Activated T-cell treated with anti-CD3 and anti-CD28 coated beads, Interleukin-2, amount 50 U/mL, for 24 hours (primary cell): ENCODE results near the gene ZMAT5.

ENCODE experiments used
- DNase-seq: peaks from one replicate; pipeline ENCODE4 v3.0.0-alpha.2; 2020
- H3K27ac Mint-ChIP-seq: 2 replicates; pipeline ENCODE4 v1.8.0; 2020; ENCODE audit warnings: mild to moderate bottlenecking, mixed read lengths
- H3K27me3 Mint-ChIP-seq: 2 replicates; pipeline ENCODE4 v1.8.0; 2020; ENCODE audit warnings: mixed read lengths
- H3K36me3 Mint-ChIP-seq: 2 replicates; pipeline ENCODE4 v1.8.0; 2020; ENCODE audit warnings: low read depth, mixed read lengths
- H3K4me1 Mint-ChIP-seq: 2 replicates; pipeline ENCODE4 v1.8.0; 2020; ENCODE audit warnings: low read depth, mixed read lengths
- H3K4me3 Mint-ChIP-seq: 2 replicates; pipeline ENCODE4 v1.8.0; 2020; ENCODE audit warnings: mild to moderate bottlenecking, moderate library complexity, mixed read lengths
- H3K9me3 Mint-ChIP-seq: 2 replicates; pipeline ENCODE4 v1.8.0; 2020; ENCODE audit warnings: mixed read lengths

ZMAT5 gene

GRCh38 chr22:29766632-29767170 lies at the start of gene ZMAT5:
ZMAT5 (minus strand) TSS chr22:29767007; CDS start chr22:29748544, 18,463 bp downstream.
- H3K36me3 Mint-ChIP-seq = peaks cover 42% of the 10 kb centered on the region
- peak within 1 kb of the TSS; percentile 99 for H3K27ac Mint-ChIP-seq
- peaks cover 45% of the 10 kb centered on the region for H3K4me1 Mint-ChIP-seq
- H3K4me3 Mint-ChIP-seq = peak within 1 kb of the TSS; percentile 100
- peak; percentile 89 for DNase-seq
- no peaks in the 10 kb centered on the region for H3K9me3 Mint-ChIP-seq
- H3K27me3 Mint-ChIP-seq = no peaks in the 10 kb centered on the region

DNA sequence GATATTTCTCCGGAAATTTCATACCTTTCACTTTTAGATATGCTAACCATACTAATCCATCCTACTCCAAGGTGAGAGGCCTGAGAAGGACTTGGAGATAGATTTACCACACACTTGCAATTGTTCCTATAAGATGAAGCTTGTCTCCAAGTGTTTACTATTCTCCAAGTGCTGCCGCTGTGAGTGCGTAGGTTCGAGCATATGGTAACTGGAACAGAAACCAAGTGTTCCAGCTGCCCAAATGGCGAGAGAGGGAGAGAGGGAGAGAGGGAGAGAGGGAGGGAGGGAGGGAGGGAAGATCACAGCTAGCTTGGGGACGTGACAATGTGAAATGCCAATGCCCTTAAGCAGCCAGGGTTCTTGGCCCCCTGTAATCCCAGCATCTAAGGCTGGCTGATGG lies 49.7 kb upstream of the ZMAT5 start:
- H3K27ac Mint-ChIP-seq = no peak overlapping the region

DNA sequence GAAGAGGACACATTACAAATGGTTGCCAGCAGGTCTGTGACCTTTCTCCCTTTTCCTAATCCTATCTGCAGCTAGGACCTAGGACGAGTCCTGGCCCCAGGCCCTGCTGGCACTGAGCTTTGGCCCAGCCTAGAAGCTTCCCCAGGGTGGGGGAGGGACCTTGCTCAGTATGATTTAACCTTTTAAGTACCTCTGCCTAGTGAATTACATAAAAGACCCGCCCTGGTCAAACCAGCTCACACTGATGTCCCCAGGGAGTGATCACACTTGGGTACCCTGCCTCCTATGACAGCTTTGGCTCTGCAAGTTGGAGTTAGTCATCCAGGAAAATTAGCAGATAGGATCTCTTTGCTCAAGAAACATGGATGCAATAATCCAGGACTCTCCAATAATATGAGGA lies 49.3 kb upstream of the ZMAT5 start:
- DNase-seq = no peak
- H3K27me3 Mint-ChIP-seq = no peaks in the 10 kb centered on the region
- no peaks in the 10 kb centered on the region for H3K9me3 Mint-ChIP-seq
- peaks cover 3% of the 10 kb centered on the region for H3K4me1 Mint-ChIP-seq
- H3K36me3 Mint-ChIP-seq = peaks cover 93% of the 10 kb centered on the region
- no peak overlapping the region for H3K4me3 Mint-ChIP-seq
- no peak overlapping the region for H3K27ac Mint-ChIP-seq

More for the DNA sequence above, 49.7 kb upstream of the ZMAT5 start:
- DNase-seq = no peak
- H3K27me3 Mint-ChIP-seq = no peaks in the 10 kb centered on the region
- no peaks in the 10 kb centered on the region for H3K9me3 Mint-ChIP-seq
- no peak overlapping the region for H3K4me3 Mint-ChIP-seq
- peaks cover 93% of the 10 kb centered on the region for H3K36me3 Mint-ChIP-seq
- H3K4me1 Mint-ChIP-seq = peaks cover 7% of the 10 kb centered on the region

DNA sequence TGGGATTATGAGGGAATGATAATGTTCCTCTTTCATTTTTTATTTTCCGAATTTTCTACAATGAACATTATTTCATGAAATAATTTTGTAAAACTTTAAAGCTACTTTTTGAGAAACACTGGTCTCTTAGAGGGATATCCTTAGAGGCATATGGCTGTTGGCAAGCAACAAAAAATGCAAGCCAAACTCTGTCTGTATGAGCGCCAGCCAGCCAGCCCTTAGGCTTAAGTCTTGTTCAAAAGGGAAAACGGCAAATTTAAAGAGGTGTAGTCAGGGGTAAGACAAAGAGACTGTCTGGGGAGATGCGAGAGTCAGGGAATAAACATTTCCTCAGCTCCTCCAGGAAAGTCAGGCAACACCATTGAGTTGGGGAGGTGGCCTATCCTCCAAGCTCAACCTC lies 48.8 kb upstream of the ZMAT5 start:
- H3K9me3 Mint-ChIP-seq = no peaks in the 10 kb centered on the region
- no peak overlapping the region for H3K27ac Mint-ChIP-seq
- H3K4me3 Mint-ChIP-seq = no peak overlapping the region
- H3K36me3 Mint-ChIP-seq = peaks cover 93% of the 10 kb centered on the region
- no peaks in the 10 kb centered on the region for H3K27me3 Mint-ChIP-seq
- DNase-seq = no peak
- H3K4me1 Mint-ChIP-seq = no peaks in the 10 kb centered on the region

GRCh38 chr22:29814003-29814402 lies 47.2 kb upstream of the ZMAT5 start:
- H3K27me3 Mint-ChIP-seq = no peaks in the 10 kb centered on the region
- H3K27ac Mint-ChIP-seq = no peak overlapping the region
- no peaks in the 10 kb centered on the region for H3K9me3 Mint-ChIP-seq
- H3K4me1 Mint-ChIP-seq = no peaks in the 10 kb centered on the region
- no peak for DNase-seq
- no peak overlapping the region for H3K4me3 Mint-ChIP-seq
- H3K36me3 Mint-ChIP-seq = peaks cover 90% of the 10 kb centered on the region

- peaks cover 89% of the 10 kb centered on the region for H3K36me3 Mint-ChIP-seq
- H3K4me1 Mint-ChIP-seq = no peaks in the 10 kb centered on the region
- no peak overlapping the region for H3K4me3 Mint-ChIP-seq
- no peaks in the 10 kb centered on the region for H3K27me3 Mint-ChIP-seq
- H3K9me3 Mint-ChIP-seq = no peaks in the 10 kb centered on the region
- H3K27ac Mint-ChIP-seq = peak overlapping the region; percentile 7
- DNase-seq = no peak
These were observed 46.8 kb upstream of the ZMAT5 start for GRCh38 chr22:29813563-29813962.

GRCh38 chr22:29813126-29813525 lies 46.3 kb upstream of the ZMAT5 start:
- H3K4me3 Mint-ChIP-seq = no peak overlapping the region
- peaks cover 90% of the 10 kb centered on the region for H3K36me3 Mint-ChIP-seq
- H3K27me3 Mint-ChIP-seq = no peaks in the 10 kb centered on the region
- H3K9me3 Mint-ChIP-seq = no peaks in the 10 kb centered on the region
- DNase-seq = no peak
- no peaks in the 10 kb centered on the region for H3K4me1 Mint-ChIP-seq
- H3K27ac Mint-ChIP-seq = no peak overlapping the region

GRCh38 chr22:29811377-29811776 lies 44.6 kb upstream of the ZMAT5 start:
- Mint-ChIP-seq H3K4me1 (no peaks in the 10 kb centered on the region), H3K9me3 (no peaks in the 10 kb centered on the region), H3K27ac (no peak overlapping the region), H3K36me3 (peaks cover 94% of the 10 kb centered on the region), H3K4me3 (no peak overlapping the region), H3K27me3 (no peaks in the 10 kb centered on the region)
- DNase-seq = no peak

DNA sequence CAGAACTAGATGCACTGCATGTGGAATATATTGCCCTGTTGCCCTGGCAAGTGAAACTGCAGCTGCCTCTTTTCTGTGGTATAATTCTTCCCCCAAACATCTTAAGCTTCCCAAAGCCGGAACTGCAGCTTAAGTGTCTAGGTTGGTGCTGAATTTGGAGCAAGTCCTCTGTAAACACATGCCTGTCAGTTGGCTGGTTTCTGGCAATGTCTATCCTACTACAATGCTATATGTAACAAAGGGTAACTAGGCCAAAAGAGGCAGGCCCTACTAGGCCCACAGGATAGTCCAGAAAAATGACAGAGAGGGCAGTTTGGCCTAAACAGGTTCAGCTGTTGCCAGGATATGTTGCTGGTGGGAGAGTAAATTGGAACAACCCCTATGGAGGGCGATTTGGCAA lies 43.4 kb upstream of the ZMAT5 start:
- no peak for DNase-seq
- Mint-ChIP-seq H3K36me3 (peaks cover 94% of the 10 kb centered on the region), H3K9me3 (no peaks in the 10 kb centered on the region), H3K4me3 (no peak overlapping the region), H3K27ac (no peak overlapping the region), H3K4me1 (no peaks in the 10 kb centered on the region), H3K27me3 (no peaks in the 10 kb centered on the region)

GRCh38 chr22:29806196-29806595 lies 39.4 kb upstream of the ZMAT5 start:
- peaks cover 89% of the 10 kb centered on the region for H3K36me3 Mint-ChIP-seq
- H3K9me3 Mint-ChIP-seq = no peaks in the 10 kb centered on the region
- no peaks in the 10 kb centered on the region for H3K27me3 Mint-ChIP-seq
- no peak for DNase-seq
- no peak overlapping the region for H3K4me3 Mint-ChIP-seq
- H3K4me1 Mint-ChIP-seq = no peaks in the 10 kb centered on the region
- H3K27ac Mint-ChIP-seq = no peak overlapping the region

DNA sequence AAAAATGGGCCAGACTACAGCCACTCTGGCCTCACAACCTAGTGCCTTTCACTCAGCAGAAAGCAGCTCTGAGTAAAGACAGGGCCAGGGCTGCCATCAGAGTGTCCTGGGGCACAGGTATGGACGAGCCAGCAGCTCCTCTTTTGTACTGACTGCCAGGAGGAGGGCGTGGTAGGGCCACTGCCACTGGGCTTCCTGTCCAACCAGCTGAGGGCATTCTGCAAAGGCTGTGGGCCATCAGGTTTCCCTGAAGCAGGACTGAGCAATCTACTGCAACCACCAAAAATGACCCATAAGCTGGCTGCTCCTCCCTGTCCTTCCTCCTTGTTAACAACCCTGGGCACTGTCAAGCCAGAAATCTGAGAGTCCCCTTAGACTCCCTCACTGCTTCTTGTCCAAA lies 38.2 kb upstream of the ZMAT5 start:
- H3K4me3 Mint-ChIP-seq = no peak overlapping the region
- no peaks in the 10 kb centered on the region for H3K9me3 Mint-ChIP-seq
- H3K36me3 Mint-ChIP-seq = peaks cover 89% of the 10 kb centered on the region
- no peaks in the 10 kb centered on the region for H3K4me1 Mint-ChIP-seq
- no peak overlapping the region for H3K27ac Mint-ChIP-seq
- no peaks in the 10 kb centered on the region for H3K27me3 Mint-ChIP-seq
- DNase-seq = no peak

GRCh38 chr22:29803190-29803589 lies 36.4 kb upstream of the ZMAT5 start:
- no peaks in the 10 kb centered on the region for H3K4me1 Mint-ChIP-seq
- no peak overlapping the region for H3K27ac Mint-ChIP-seq
- H3K4me3 Mint-ChIP-seq = no peak overlapping the region
- no peaks in the 10 kb centered on the region for H3K9me3 Mint-ChIP-seq
- no peaks in the 10 kb centered on the region for H3K27me3 Mint-ChIP-seq
- DNase-seq = no peak
- peaks cover 93% of the 10 kb centered on the region for H3K36me3 Mint-ChIP-seq

GRCh38 chr22:29801796-29802195 lies 35.0 kb upstream of the ZMAT5 start:
- Mint-ChIP-seq H3K4me3 (no peak overlapping the region), H3K27ac (no peak overlapping the region), H3K4me1 (no peaks in the 10 kb centered on the region), H3K36me3 (peaks cover 90% of the 10 kb centered on the region), H3K27me3 (no peaks in the 10 kb centered on the region), H3K9me3 (no peaks in the 10 kb centered on the region)
- DNase-seq = no peak

- H3K4me3 Mint-ChIP-seq = no peak overlapping the region
- no peak overlapping the region for H3K27ac Mint-ChIP-seq
- DNase-seq = no peak
- no peaks in the 10 kb centered on the region for H3K9me3 Mint-ChIP-seq
- no peaks in the 10 kb centered on the region for H3K27me3 Mint-ChIP-seq
- no peaks in the 10 kb centered on the region for H3K4me1 Mint-ChIP-seq
- peaks cover 90% of the 10 kb centered on the region for H3K36me3 Mint-ChIP-seq
These were observed 34.3 kb upstream of the ZMAT5 start for GRCh38 chr22:29801153-29801552.

DNA sequence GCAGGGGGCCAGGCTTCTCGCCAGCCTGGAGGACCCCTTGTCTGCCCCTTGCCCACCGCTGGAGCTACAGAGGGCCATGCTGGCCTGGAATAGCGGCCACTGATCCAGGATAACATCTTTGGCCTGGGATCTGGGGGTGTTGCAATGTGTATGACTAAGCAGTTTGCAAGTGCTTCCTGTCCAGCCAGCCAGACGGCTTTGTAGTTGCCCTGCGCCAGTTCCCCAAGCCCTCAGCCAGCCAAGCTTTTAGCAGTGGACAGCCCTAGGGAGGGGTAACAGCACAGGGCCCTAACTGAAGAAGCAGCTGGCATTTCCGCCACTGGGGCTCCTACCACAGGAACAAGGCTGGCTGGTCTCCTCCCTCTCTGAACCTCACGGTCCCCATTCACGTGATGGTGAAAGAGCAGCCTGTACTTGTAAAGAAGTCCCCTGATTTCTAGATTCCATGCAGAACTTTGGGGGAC lies 32.4 kb upstream of the ZMAT5 start:
- no peaks in the 10 kb centered on the region for H3K4me1 Mint-ChIP-seq
- no peaks in the 10 kb centered on the region for H3K27me3 Mint-ChIP-seq
- DNase-seq = no peak
- H3K36me3 Mint-ChIP-seq = peaks cover 87% of the 10 kb centered on the region
- H3K27ac Mint-ChIP-seq = peak overlapping the region; percentile 60
- no peaks in the 10 kb centered on the region for H3K9me3 Mint-ChIP-seq
- H3K4me3 Mint-ChIP-seq = no peak overlapping the region

DNA sequence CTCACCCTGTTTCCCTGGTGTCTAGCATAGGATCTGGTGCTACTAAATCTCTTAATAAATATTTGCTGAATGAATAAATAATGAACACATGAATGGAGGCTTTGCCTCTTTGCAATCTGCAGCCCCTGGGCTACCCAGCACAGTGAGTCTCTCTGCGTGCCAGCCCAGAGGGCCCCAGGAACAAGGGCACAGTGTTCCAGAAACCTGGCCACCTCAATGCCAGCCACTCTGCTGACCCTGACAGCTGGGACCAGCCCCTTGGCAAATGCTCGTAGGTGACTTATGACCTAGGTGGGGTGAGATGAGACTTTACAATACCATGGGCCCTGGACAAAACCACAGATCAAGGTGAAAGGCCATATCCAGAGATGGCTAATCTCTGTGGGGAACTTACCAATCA lies 32.0 kb upstream of the ZMAT5 start:
- Mint-ChIP-seq H3K4me1 (no peaks in the 10 kb centered on the region), H3K36me3 (peaks cover 83% of the 10 kb centered on the region), H3K27ac (peak overlapping the region; percentile 60), H3K4me3 (no peak overlapping the region), H3K27me3 (no peaks in the 10 kb centered on the region), H3K9me3 (no peaks in the 10 kb centered on the region)
- no peak for DNase-seq
